Stimulated activated CD4-positive, alpha-beta T cell treated with anti-CD3 and anti-CD28 coated beads, Interleukin-12 subunit alpha, Interleukin-12 subunit beta, amount 100 ng/mL, for 24 hours (primary cell): ENCODE measurements around the gene YEATS4.
"Not testable (repeated sequence)": the region's sequence is repeated elsewhere in the genome, so short reads cannot be mapped to it uniquely, and the experiment has no call there.

ENCODE experiments used
- DNase-seq, 2 experiments: peaks; one replicate each; pipeline ENCODE4 v3.0.0-alpha.2; 2020; ENCODE audit warnings: low read depth in 2 of 2

The YEATS4 gene

GRCh38 chr12:69359531-69360347 lies at the start of gene YEATS4:
YEATS4 (plus strand) TSS chr12:69359743; CDS start chr12:69359973, 230 bp downstream.
- DNase-seq = peak; percentile 69 to 76

GRCh38 chr12:69313209-69313608 lies 46.3 kb upstream of the YEATS4 start:
- no peak for DNase-seq

- not testable (repeated sequence) for DNase-seq
Observed at GRCh38 chr12:69316784-69317183, 42.8 kb upstream of the YEATS4 start.

- not testable (repeated sequence) for DNase-seq
Observed at GRCh38 chr12:69317233-69317632, 42.3 kb upstream of the YEATS4 start.

GRCh38 chr12:69318225-69318624 lies 41.3 kb upstream of the YEATS4 start:
- DNase-seq = no peak

- no peak for DNase-seq
Observed at GRCh38 chr12:69321351-69321750, 38.2 kb upstream of the YEATS4 start.

- no peak for DNase-seq
Observed at GRCh38 chr12:69324797-69325466, 34.6 kb upstream of the YEATS4 start.

GRCh38 chr12:69328426-69328825 lies 31.1 kb upstream of the YEATS4 start:
- no peak for DNase-seq

GRCh38 chr12:69329669-69330428 lies 29.7 kb upstream of the YEATS4 start:
- DNase-seq = no peak

- peak; percentile 32 to 34 for DNase-seq
Observed at GRCh38 chr12:69330475-69331473, 28.8 kb upstream of the YEATS4 start.

GRCh38 chr12:69331519-69331908 lies 28.0 kb upstream of the YEATS4 start:
- no peak for DNase-seq

GRCh38 chr12:69331909-69332684 lies 27.4 kb upstream of the YEATS4 start:
- DNase-seq = no peak

GRCh38 chr12:69332815-69333358 lies 26.7 kb upstream of the YEATS4 start:
- no peak for DNase-seq

GRCh38 chr12:69334158-69334557 lies 25.4 kb upstream of the YEATS4 start:
- no peak for DNase-seq

GRCh38 chr12:69337311-69338090 lies 22.0 kb upstream of the YEATS4 start:
- DNase-seq = no peak

- no peak for DNase-seq
Observed at GRCh38 chr12:69338120-69338859, 21.3 kb upstream of the YEATS4 start.

- no peak for DNase-seq
Observed at GRCh38 chr12:69338936-69339335, 20.6 kb upstream of the YEATS4 start.

GRCh38 chr12:69339999-69340398 lies 19.5 kb upstream of the YEATS4 start:
- no peak for DNase-seq

GRCh38 chr12:69341328-69341727 lies 18.2 kb upstream of the YEATS4 start:
- no peak for DNase-seq
